HG03457 (cell line): Measurements from ENCODE around the gene PMM2.
"Not testable (repeated sequence)": the region's sequence is repeated elsewhere in the genome, so short reads cannot be mapped to it uniquely, and the experiment has no call there.

Experiments used
- ATAC-seq: cut with Tn5 transposase; IDR thresholded peaks from one replicate; pipeline ENCODE4 v1.9.1; 2021; ENCODE audit warnings: moderate number of reproducible peaks; ENCODE audit not compliant: unreplicated experiment

The PMM2 gene

GRCh38 chr16:8865145-8865882 lies 67.7 kb downstream of the PMM2 start:
- ATAC-seq, result no peak

- no peak for ATAC-seq
Measured at GRCh38 chr16:8866118-8866883, 68.7 kb downstream of the PMM2 start.

GRCh38 chr16:8866884-8867215 lies 69.2 kb downstream of the PMM2 start:
- no peak for ATAC-seq

- ATAC-seq, result no peak
Measured at GRCh38 chr16:8867216-8867931, 69.7 kb downstream of the PMM2 start.

GRCh38 chr16:8867932-8868415 lies 70.3 kb downstream of the PMM2 start:
- ATAC-seq, result no peak

GRCh38 chr16:8868416-8869211 lies 71.0 kb downstream of the PMM2 start, which contains the start of gene CARHSP1:
Gene CARHSP1, minus strand, starts transcription at chr16:8869006. Its CDS starts 9,678 bp downstream, at chr16:8859328.
- ATAC-seq, result peak; percentile 54

GRCh38 chr16:8869212-8869987 lies 71.8 kb downstream of the PMM2 start:
- ATAC-seq, result no peak

GRCh38 chr16:8869988-8870241 lies 72.3 kb downstream of the PMM2 start:
- ATAC-seq, result not testable (repeated sequence)

GRCh38 chr16:8872071-8872470 lies 74.4 kb downstream of the PMM2 start:
- no peak for ATAC-seq

- no peak for ATAC-seq
Measured at GRCh38 chr16:8872967-8873865, 75.6 kb downstream of the PMM2 start.

- not testable (repeated sequence) for ATAC-seq
Measured at GRCh38 chr16:8873866-8874195, 76.2 kb downstream of the PMM2 start.

GRCh38 chr16:8874388-8874787 lies 76.7 kb downstream of the PMM2 start:
- no peak for ATAC-seq

- not testable (repeated sequence) for ATAC-seq
Measured at GRCh38 chr16:8875317-8875716, 77.7 kb downstream of the PMM2 start.

- ATAC-seq, result no peak
Measured at GRCh38 chr16:8877894-8878522, 80.4 kb downstream of the PMM2 start.

GRCh38 chr16:8878523-8878911 lies 80.9 kb downstream of the PMM2 start:
- no peak for ATAC-seq

GRCh38 chr16:8880839-8881510 lies 83.3 kb downstream of the PMM2 start:
- no peak for ATAC-seq

GRCh38 chr16:8882041-8882617 lies 84.5 kb downstream of the PMM2 start, which contains the start of gene LITAFD:
Gene LITAFD, plus strand, starts transcription at chr16:8882351. Its CDS starts 2,005 bp downstream, at chr16:8884356.
- no peak for ATAC-seq
